ENCODE results near the gene RNF146. TPM values are rescaled to one million over a fixed set of nuclear protein-coding genes. Genes with fewer than 3 reads are reported as not detected.

RNF146 gene
- total and polyA plus RNA-seq, 2 of the 13 experiments (the other 11 are each of a cell fraction or from before 2014, with no cell fraction given), result 18.8 to 27.6 TPM

DNA sequence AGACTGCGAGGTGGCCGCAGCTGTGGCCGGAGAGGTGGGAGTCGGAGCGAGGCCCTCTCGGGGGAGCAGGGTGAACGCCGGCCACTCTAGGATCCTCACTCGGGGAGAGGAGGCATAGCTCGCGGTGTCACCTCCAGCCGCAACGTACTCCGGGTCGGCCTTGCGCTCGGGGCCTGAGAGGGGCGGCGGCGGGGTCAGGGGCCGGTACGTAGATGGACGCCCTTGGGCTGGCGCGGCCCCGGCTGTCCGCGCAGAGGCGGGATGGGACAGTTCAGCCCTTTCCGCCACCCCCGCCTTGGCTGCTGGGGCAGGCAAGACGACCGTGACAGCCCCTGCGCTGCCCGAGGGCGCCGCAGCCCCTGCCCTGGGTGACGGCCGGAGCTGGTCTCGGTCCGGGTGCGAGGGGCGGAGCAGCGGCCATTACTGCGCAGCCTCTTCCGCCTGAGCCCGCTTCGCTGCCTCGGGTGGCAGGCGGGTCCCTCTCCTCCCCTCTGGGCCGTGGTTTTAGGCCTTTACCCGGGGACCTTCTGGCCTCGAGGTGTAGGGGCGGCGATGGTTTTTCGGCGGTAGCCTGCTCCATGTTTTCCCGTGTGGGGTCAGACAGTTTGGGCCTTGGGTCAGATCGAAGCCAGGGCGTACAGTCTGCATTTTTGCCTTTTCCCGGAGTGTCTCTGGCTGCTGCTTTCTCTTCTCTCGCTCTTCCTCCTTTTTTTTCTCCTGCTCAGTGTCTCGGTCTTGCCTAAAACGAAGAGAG is 405 bp downstream of the RNF146 start (continued):
- TF ChIP-seq ZNF577 (CRISPR knock-in tag; IDR thresholded peaks at IDR 0.05; ENCODE audit: borderline replicate concordance, low read depth) (no peak), PCBP1 (IDR thresholded peaks at IDR 0.05; ENCODE audit: borderline replicate concordance, low read depth, low read length) (no peak), TFE3 (CRISPR knock-in tag; IDR thresholded peaks at IDR 0.05) (no peak; the same call in 1 of the 2 replicates), ZMYM4 (CRISPR knock-in tag; IDR thresholded peaks at IDR 0.05) (peak; percentile 76), ZNF616 (CRISPR knock-in tag; IDR thresholded peaks at IDR 0.05; ENCODE audit: low read depth) (peak; percentile 40; the same call in 1 of the 2 replicates), BORCS8-MEF2B (CRISPR knock-in tag; IDR thresholded peaks at IDR 0.05) (peak; percentile 81), CHD2 (IDR thresholded peaks at IDR 0.05; ENCODE audit: low read depth, low read length) (no peak), TBL1XR1 (IDR thresholded peaks at IDR 0.05; ENCODE audit: borderline replicate concordance, low read length, partially characterized antibody) (no peak), SALL1 (CRISPR knock-in tag; IDR thresholded peaks at IDR 0.05) (peak; percentile 74), ZFP41 (CRISPR knock-in tag; IDR thresholded peaks at IDR 0.05; ENCODE audit: borderline replicate concordance) (no peak), MED13 (CRISPR knock-in tag; IDR thresholded peaks at IDR 0.05) (no peak), MTA3 (CRISPR knock-in tag; IDR thresholded peaks at IDR 0.05) (no peak), FOXA1 (IDR thresholded peaks at IDR 0.05) (no peak), FOXA1 (CRISPR knock-in tag; IDR thresholded peaks at IDR 0.05) (no peak; the same call in 1 of the 2 replicates), ZNF232 (CRISPR knock-in tag; IDR thresholded peaks at IDR 0.05; ENCODE audit: borderline replicate concordance) (peak; percentile 71; the same call in 1 of the 2 replicates), KAT7 (CRISPR knock-in tag; IDR thresholded peaks at IDR 0.05; ENCODE audit: borderline replicate concordance) (peak; percentile 95; the same call in 1 of the 2 replicates), ETV5 (CRISPR knock-in tag; IDR thresholded peaks at IDR 0.05; ENCODE audit: borderline replicate concordance) (peak; percentile 52), ZNF263 (CRISPR knock-in tag; IDR thresholded peaks at IDR 0.05) (no peak; the same call in none of the 2 replicates), FOXO4 (CRISPR knock-in tag; conservative IDR thresholded peaks at IDR 0.05) (no peak), SOX6 (IDR thresholded peaks at IDR 0.05) (no peak), SOX6 (CRISPR knock-in tag; IDR thresholded peaks at IDR 0.05) (no peak; the same call in none of the 2 replicates), KLF12 (CRISPR knock-in tag; IDR thresholded peaks at IDR 0.05; ENCODE audit: borderline replicate concordance) (peak; percentile 39; the same call in 1 of the 2 replicates)
- TF ChIP-seq, protein P1, sequence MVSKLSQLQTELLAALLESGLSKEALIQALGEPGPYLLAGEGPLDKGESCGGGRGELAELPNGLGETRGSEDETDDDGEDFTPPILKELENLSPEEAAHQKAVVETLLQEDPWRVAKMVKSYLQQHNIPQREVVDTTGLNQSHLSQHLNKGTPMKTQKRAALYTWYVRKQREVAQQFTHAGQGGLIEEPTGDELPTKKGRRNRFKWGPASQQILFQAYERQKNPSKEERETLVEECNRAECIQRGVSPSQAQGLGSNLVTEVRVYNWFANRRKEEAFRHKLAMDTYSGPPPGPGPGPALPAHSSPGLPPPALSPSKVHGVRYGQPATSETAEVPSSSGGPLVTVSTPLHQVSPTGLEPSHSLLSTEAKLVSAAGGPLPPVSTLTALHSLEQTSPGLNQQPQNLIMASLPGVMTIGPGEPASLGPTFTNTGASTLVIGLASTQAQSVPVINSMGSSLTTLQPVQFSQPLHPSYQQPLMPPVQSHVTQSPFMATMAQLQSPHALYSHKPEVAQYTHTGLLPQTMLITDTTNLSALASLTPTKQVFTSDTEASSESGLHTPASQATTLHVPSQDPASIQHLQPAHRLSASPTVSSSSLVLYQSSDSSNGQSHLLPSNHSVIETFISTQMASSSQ (IDR thresholded peaks at IDR 0.05; ENCODE audit: low read depth), result no peak
- TF ChIP-seq, protein P1 (CRISPR knock-in tag; IDR thresholded peaks at IDR 0.05; ENCODE audit: borderline replicate concordance), result peak; percentile 57; the same call in 1 of the 2 replicates
